Thoracic aorta endothelial cell (primary cell): Measurements from ENCODE around the gene ZNF18. TPM values are rescaled to one million over a fixed set of nuclear protein-coding genes. Genes with fewer than 3 reads are reported as not detected.

Source experiments
- small RNA-seq: library from RNA; depleted of rRNA; stranded (forward); fragments of <200 nt; gene quantifications from one replicate; pipeline ENCODE3, GENCODE V24; 2012
- total RNA-seq: library from RNA; depleted of rRNA; stranded (reverse); fragments of >200 nt; gene quantifications from 2 replicates; pipeline ENCODE4 v1.2.3, GENCODE V29; 2012

ZNF18 gene
- 4.7 and 6.1 TPM in 2 replicates for total RNA-seq

GRCh38 chr17:11997147-11997971 is at the start of gene ZNF18:
Gene ZNF18, minus strand, starts transcription at chr17:11997475. Its CDS starts 4,646 bp downstream, at chr17:11992829.

GRCh38 chr17:12020642-12021622 is 23.7 kb upstream of the ZNF18 start, which contains the start of gene MAP2K4:
Gene MAP2K4, plus strand, starts transcription at chr17:12020877. Its CDS starts 10 bp downstream, at chr17:12020887.

Small RNA genes within 50 kb of the gene (small RNA-seq; reads per million reads assigned to genes)
- not detected for gene RNU11-2P

Other genes starting within 250 kb of the ZNF18 start
- 32.2 and 35.3 TPM in 2 replicates for gene MAP2K4, start 23.4 kb upstream of the ZNF18 start, total RNA-seq